Measurements from ENCODE around the gene ACVRL1. TPM values are rescaled to one million over a fixed set of nuclear protein-coding genes. Genes with fewer than 3 reads are reported as not detected.
A peak's percentile ranks its signal among the peaks of the same experiment; 100 is the strongest.

Gene ACVRL1
- total RNA-seq, 1 experiment from 2014 or later, result not detected

DNA sequence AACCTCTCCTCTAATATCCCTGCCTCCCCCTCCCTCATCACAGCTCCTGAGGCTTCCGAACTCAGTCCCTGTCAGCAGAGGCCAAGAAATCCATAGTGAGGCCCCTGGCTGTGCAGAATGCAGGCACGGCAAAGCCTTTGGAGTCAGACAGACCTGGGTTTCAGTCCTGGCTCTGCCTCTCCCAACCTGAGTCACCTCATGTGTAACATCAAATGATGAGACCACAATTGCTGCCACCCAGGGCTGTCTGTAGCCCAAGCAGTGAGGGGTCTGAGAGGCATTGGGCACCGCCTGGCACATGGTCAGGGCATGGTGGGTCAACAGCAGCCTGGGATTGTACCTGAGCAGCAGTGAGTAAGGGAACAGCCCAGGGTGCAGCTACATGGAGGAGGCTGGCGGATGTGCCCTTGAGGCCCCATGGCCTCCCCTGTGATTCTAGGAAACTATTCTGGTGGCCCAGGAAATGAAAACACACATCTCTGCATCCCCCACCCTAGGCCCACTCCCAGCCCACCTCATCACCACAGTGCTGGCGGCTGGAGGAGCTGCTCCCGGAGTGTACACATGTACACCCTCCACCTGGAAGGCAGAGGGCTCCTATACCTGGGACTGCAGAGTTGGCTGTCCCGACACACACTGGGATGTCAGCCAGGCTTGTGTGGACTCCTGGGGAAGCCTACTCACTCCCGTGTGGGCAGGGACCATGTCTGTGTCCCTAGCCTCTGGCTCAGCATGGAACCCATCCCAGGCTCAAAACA, 11.7 kb upstream of the ACVRL1 start:
- no peaks in the 10 kb centered on the region for H3K36me3 Mint-ChIP-seq (ENCODE audit: insufficient read depth, unreplicated experiment)
- no peaks in the 10 kb centered on the region for H3K9me3 Mint-ChIP-seq (ENCODE audit: unreplicated experiment)
- peak overlapping the region; percentile 74 for H3K27ac Mint-ChIP-seq (ENCODE audit: unreplicated experiment)
- TF ChIP-seq, protein P1, sequence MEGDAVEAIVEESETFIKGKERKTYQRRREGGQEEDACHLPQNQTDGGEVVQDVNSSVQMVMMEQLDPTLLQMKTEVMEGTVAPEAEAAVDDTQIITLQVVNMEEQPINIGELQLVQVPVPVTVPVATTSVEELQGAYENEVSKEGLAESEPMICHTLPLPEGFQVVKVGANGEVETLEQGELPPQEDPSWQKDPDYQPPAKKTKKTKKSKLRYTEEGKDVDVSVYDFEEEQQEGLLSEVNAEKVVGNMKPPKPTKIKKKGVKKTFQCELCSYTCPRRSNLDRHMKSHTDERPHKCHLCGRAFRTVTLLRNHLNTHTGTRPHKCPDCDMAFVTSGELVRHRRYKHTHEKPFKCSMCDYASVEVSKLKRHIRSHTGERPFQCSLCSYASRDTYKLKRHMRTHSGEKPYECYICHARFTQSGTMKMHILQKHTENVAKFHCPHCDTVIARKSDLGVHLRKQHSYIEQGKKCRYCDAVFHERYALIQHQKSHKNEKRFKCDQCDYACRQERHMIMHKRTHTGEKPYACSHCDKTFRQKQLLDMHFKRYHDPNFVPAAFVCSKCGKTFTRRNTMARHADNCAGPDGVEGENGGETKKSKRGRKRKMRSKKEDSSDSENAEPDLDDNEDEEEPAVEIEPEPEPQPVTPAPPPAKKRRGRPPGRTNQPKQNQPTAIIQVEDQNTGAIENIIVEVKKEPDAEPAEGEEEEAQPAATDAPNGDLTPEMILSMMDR (IDR thresholded peaks at IDR 0.05; ENCODE audit: insufficient read depth in 1 of 2, low read depth in 1 of 2, low read length in 1 of 2, severe bottlenecking in 1 of 2, unreplicated experiment in 1 of 2), result no peak
- no peaks in the 10 kb centered on the region for H3K27me3 Mint-ChIP-seq (ENCODE audit: insufficient read depth, unreplicated experiment)
- POLR2A ChIA-PET, result interaction anchor here (0.6 kb wide), 1 partner anchor 82 kb away, joined by 11 read pairs; no protein-coding TSS in a partner anchor
- DNase-seq, result peak in 1 of 2 experiments; percentile 28
- H3K36me3 ChIP-seq (ENCODE audit: control insufficient read depth, insufficient read depth, low read length), result no peaks in the 10 kb centered on the region
- H3K4me3 ChIP-seq (ENCODE audit: low read depth, low read length), result no peak overlapping the region
- peaks cover 13% of the 10 kb centered on the region; the same call in 1 of the 2 replicates for H3K4me1 ChIP-seq
- H3K4me1 Mint-ChIP-seq (ENCODE audit: low read depth, unreplicated experiment), result peaks cover 7% of the 10 kb centered on the region
- no peak overlapping the region for H3K4me3 Mint-ChIP-seq (ENCODE audit: unreplicated experiment)
- BruUV-seq (replicated peaks), result no TSS peak
- CTCF ChIA-PET, result interaction anchor here (0.6 to 4.5 kb wide), 13 partner anchors 10 to 130 kb away, joined by 3 to 51 read pairs (median 4); no protein-coding TSS in a partner anchor
- H3K9me3 ChIP-seq, result no peaks in the 10 kb centered on the region
- no peaks in the 10 kb centered on the region for H3K27me3 ChIP-seq (replicated peaks; ENCODE audit: control insufficient read depth, insufficient read depth, low read length)
- intact Hi-C loops (cut with micrococcal nuclease; ENCODE audit: unreplicated experiment), result loop anchor here (1.0 to 2.0 kb wide), 4 partner anchors 30 to 125 kb away; no protein-coding TSS in a partner anchor

DNA sequence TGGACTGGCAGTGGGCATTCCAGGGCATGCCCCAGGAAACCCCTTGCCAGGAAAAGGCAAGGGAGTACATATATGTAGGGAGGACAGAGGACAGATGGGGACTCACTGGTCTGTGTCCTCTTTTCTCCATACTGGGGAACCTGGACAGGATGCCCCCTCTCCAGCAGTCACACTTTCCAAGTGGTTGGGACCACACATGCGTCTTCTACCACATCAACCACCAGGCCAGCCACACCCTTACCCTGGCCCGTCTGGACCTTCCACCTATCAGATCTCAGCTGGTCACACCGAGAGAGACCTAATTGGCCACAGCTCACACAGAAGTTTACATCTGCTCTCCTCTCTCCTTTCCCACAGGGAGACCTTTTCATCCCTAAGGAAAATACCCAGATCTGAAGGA, 11.1 kb upstream of the ACVRL1 start:
- ChIA-PET CTCF (interaction anchor here (0.8 to 4.5 kb wide), 4 partner anchors 17 to 125 kb away, joined by 3 to 51 read pairs (median 5); no protein-coding TSS in a partner anchor), POLR2A (no interaction called here)
- Mint-ChIP-seq H3K27me3 (ENCODE audit: insufficient read depth, unreplicated experiment) (no peaks in the 10 kb centered on the region), H3K4me3 (ENCODE audit: unreplicated experiment) (no peak overlapping the region), H3K27ac (ENCODE audit: unreplicated experiment) (no peak overlapping the region), H3K4me1 (ENCODE audit: low read depth, unreplicated experiment) (peaks cover 7% of the 10 kb centered on the region), H3K9me3 (ENCODE audit: unreplicated experiment) (no peaks in the 10 kb centered on the region), H3K36me3 (ENCODE audit: insufficient read depth, unreplicated experiment) (no peaks in the 10 kb centered on the region)
- no peaks in the 10 kb centered on the region for H3K9me3 ChIP-seq
- intact Hi-C loops (cut with micrococcal nuclease; ENCODE audit: unreplicated experiment), result no loop called here
- peaks cover 17% of the 10 kb centered on the region; the same call in 1 of the 2 replicates for H3K4me1 ChIP-seq
- TF ChIP-seq, protein P1 (IDR thresholded peaks at IDR 0.05; ENCODE audit: insufficient read depth in 1 of 2, low read depth in 1 of 2, low read length in 1 of 2, severe bottlenecking in 1 of 2, unreplicated experiment in 1 of 2), result no peak
- H3K27me3 ChIP-seq (replicated peaks; ENCODE audit: control insufficient read depth, insufficient read depth, low read length), result no peaks in the 10 kb centered on the region
- DNase-seq, result peak in 1 of 2 experiments; percentile 28
- H3K4me3 ChIP-seq (ENCODE audit: low read depth, low read length), result no peak overlapping the region
- no peaks in the 10 kb centered on the region for H3K36me3 ChIP-seq (ENCODE audit: control insufficient read depth, insufficient read depth, low read length)
- no TSS peak for BruUV-seq (replicated peaks)

DNA sequence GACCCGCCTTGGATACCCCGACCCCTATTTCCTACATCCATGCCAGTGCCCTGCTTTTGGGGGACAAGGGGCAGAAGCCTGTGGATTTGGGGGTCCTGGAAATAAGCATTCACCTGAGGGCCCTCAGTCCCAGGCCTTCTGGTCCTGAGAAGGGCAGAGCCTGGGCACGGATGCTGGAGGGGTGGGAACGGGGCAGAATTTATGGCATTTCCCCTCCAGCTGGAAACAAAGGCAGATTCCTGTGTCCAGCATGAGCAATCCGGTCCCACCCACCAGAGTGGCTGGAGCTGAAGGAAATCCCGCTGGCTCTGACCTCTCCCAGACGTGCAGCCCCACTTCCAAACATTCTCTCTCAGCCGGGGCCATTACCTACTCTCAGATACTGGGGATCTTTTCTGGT, 10.1 kb upstream of the ACVRL1 start:
- Histone ChIP-seq H3K4me3 (ENCODE audit: low read depth, low read length) (no peak overlapping the region), H3K27me3 (replicated peaks; ENCODE audit: control insufficient read depth, insufficient read depth, low read length) (no peaks in the 10 kb centered on the region), H3K4me1 (peaks cover 14% of the 10 kb centered on the region; the same call in 1 of the 2 replicates), H3K9me3 (no peaks in the 10 kb centered on the region), H3K36me3 (ENCODE audit: control insufficient read depth, insufficient read depth, low read length) (no peaks in the 10 kb centered on the region)
- Mint-ChIP-seq H3K9me3 (ENCODE audit: unreplicated experiment) (no peaks in the 10 kb centered on the region), H3K36me3 (ENCODE audit: insufficient read depth, unreplicated experiment) (no peaks in the 10 kb centered on the region), H3K4me3 (ENCODE audit: unreplicated experiment) (no peak overlapping the region), H3K27me3 (ENCODE audit: insufficient read depth, unreplicated experiment) (no peaks in the 10 kb centered on the region), H3K4me1 (ENCODE audit: low read depth, unreplicated experiment) (peaks cover 7% of the 10 kb centered on the region), H3K27ac (ENCODE audit: unreplicated experiment) (no peak overlapping the region)
- DNase-seq, result peak in 1 of 2 experiments; percentile 24
- ChIA-PET CTCF (interaction anchor here (1.0 kb wide), 1 partner anchor 107 kb away, joined by 6 read pairs; no protein-coding TSS in a partner anchor), POLR2A (no interaction called here)
- no TSS peak for BruUV-seq (replicated peaks)
- TF ChIP-seq, protein P1 (IDR thresholded peaks at IDR 0.05; ENCODE audit: insufficient read depth in 1 of 2, low read depth in 1 of 2, low read length in 1 of 2, severe bottlenecking in 1 of 2, unreplicated experiment in 1 of 2), result no peak
- intact Hi-C loops (cut with micrococcal nuclease; ENCODE audit: unreplicated experiment), result no loop called here
